Heart right ventricle (tissue), 16 donors: Measurements from ENCODE around the gene GARNL3. TPM values are rescaled to one million over a fixed set of nuclear protein-coding genes. Genes with fewer than 3 reads are reported as not detected.

Experiments used
- ATAC-seq, 8 donors: fragments of 200-7000 bp; cut with Tn5 transposase; one replicate each; pipeline ENCODE4 v1.9.1; 2020; ENCODE audit warnings: mild to moderate bottlenecking in 8 of 8, moderate library complexity in 8 of 8, moderate number of reproducible peaks in 1 of 8
- DNase-seq, 2 donors: peaks; one replicate each; pipeline ENCODE4 v3.0.0-alpha.2; 2020
- H3K27ac ChIP-seq, 10 donors: fragments of 200-600 bp; sonication (generic) in 2 of 10; one replicate each; pipeline versions ENCODE4 v1.5.0 to v1.8.0; 2020 to 2022; ENCODE audit warnings: mild to moderate bottlenecking in 3 of 10
- H3K27me3 ChIP-seq, 7 donors: fragments of 200-600 bp; one replicate each; pipeline ENCODE4 v1.8.0; 2021 to 2022; ENCODE audit warnings: mild to moderate bottlenecking in 2 of 7
- H3K36me3 ChIP-seq, 9 donors: fragments of 200-600 bp; sonication (generic) in 1 of 9; one replicate each; pipeline versions ENCODE4 v1.5.0 to v1.8.0; 2020 to 2022; ENCODE audit warnings: mild to moderate bottlenecking in 2 of 9
- H3K4me1 ChIP-seq, 9 donors: fragments of 200-600 bp; sonication (generic) in 1 of 9; one replicate each; pipeline versions ENCODE4 v1.5.0 to v1.8.0; 2020 to 2022; ENCODE audit warnings: mild to moderate bottlenecking in 4 of 9
- H3K4me3 ChIP-seq, 10 donors: fragments of 200-600 bp; sonication (generic) in 2 of 10; one replicate each; pipeline versions ENCODE4 v1.5.0 to v1.8.0; 2020 to 2022; ENCODE audit warnings: mild to moderate bottlenecking in 7 of 10, moderate library complexity in 2 of 10
- H3K9me3 ChIP-seq, 11 donors: fragments of 200-600 bp in 10 of 11; sonication (generic) in 2 of 11; one replicate each; pipeline versions ENCODE4 v1.5.0 to v1.8.0; 2013 to 2022; ENCODE audit warnings: mild to moderate bottlenecking in 2 of 11, control low read depth in 1 of 11, moderate library complexity in 1 of 11
- WGBS, 2 donors: extraction: QIAGEN DNeasy Blood & Tissue Kit; methylation state at CpG; one replicate each; pipeline ENCODE4 v1.1.7; 2013; ENCODE audit warnings: inconsistent platforms in 1 of 2; 5-methylcytosine and 5-hydroxymethylcytosine counted together
- intact Hi-C, 10 donors: fragments of 100-400 bp; cut with DNase I; formaldehyde crosslinking; loops; one replicate each; pipeline versions ENCODE4 v1.11.1 to v1.14.2; 2022
- polyA plus RNA-seq, 2 donors: library from polyadenylated mRNA; stranded (reverse); fragments of 200-250 nt; gene quantifications; one replicate each; pipeline ENCODE4 v1.2.3, GENCODE V29; 2013
- total RNA-seq, 10 donors: library from RNA; stranded (reverse); fragmentation: NEBNext Ultra II Directional in 3 of 10; extraction: Animal tissue kit (Norgen Biotek cat#: 25700) in 3 of 10; gene quantifications; one replicate each; pipeline versions ENCODE4 v1.2.1 to v1.2.4, GENCODE V29; 2021 to 2023
- TF ChIP-seq, protein P1 (sequence below), 9 donors: fragments of 200-600 bp; sonication (generic) in 2 of 9; IDR thresholded peaks; one replicate each; pipeline versions ENCODE4 v1.5.0 to v1.8.0; 2021 to 2022; ENCODE audit warnings: antibody characterized with exemption in 9 of 9, mild to moderate bottlenecking in 5 of 9, moderate library complexity in 1 of 9
- donor health status: Arrhythmogenic right ventricular cardiomyopathy.
- donor health status: ischemic (EF 13 %, LVEDD 7.1; RV severe dilation, severe dysfunction).
- donor health status: healthy with polysubstance abuse.
- donor health status: DM: no; HTN: yes; CAD: no.
- donor health status: DM: no; HTN: no; CAD: no.
- donor health status: ischemic (EF 25% LVEDD 6.9; RV normal size, moderate dysfunction).
- donor health status: ischemic (EF 25% LVEDD 5.7; RV mildly dilated, moderate dysfunction).
- donor health status: healthy.
- donor health status: DM: yes; HTN: yes; CAD: no.
- donor health status: Ischemic cardiomyopathy.
- donor health status: ischemic (EF 35%, LVEDD 5.7; RV mildly dilated, moderate dysfunction).
- donor health status: nonischemic (EF 11% LVEDD 7.7; RV severe dilation, severe dysfunction).
- donor health status: DM: yes; HTN: yes; CAD: no.
- donor health status: PGD.
- donor health status: ischemic (EF 29% LVEDD 5.4; RV normal size, mild dysfunction).
- donor health status: nonischemic (EF 23%, LVEDD 6.1; RV moderate dilation, normal function).

Gene GARNL3
- total and polyA plus RNA-seq, 12 donors = 3.3 to 53.1 (median 28.3) TPM

- no peaks in the 10 kb centered on the region for H3K9me3 ChIP-seq
- intact Hi-C loops = loop anchor here in 2 of 10 donors (5.0 to 10.0 kb wide), 2 partner anchors 36 to 147 kb away; partner anchors contain the start of gene SLC2A8 (in 1 of the 2)
- H3K4me3 ChIP-seq = no peak overlapping the region
- TF ChIP-seq, protein P1, sequence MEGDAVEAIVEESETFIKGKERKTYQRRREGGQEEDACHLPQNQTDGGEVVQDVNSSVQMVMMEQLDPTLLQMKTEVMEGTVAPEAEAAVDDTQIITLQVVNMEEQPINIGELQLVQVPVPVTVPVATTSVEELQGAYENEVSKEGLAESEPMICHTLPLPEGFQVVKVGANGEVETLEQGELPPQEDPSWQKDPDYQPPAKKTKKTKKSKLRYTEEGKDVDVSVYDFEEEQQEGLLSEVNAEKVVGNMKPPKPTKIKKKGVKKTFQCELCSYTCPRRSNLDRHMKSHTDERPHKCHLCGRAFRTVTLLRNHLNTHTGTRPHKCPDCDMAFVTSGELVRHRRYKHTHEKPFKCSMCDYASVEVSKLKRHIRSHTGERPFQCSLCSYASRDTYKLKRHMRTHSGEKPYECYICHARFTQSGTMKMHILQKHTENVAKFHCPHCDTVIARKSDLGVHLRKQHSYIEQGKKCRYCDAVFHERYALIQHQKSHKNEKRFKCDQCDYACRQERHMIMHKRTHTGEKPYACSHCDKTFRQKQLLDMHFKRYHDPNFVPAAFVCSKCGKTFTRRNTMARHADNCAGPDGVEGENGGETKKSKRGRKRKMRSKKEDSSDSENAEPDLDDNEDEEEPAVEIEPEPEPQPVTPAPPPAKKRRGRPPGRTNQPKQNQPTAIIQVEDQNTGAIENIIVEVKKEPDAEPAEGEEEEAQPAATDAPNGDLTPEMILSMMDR (IDR thresholded peaks at IDR 0.05) = no peak
- H3K27ac ChIP-seq = no peak overlapping the region
- peaks cover 0 to 16% (median 0%) of the 10 kb centered on the region in 9 donors for H3K4me1 ChIP-seq
- DNase-seq = no peak
- peaks cover 0 to 76% (median 6%) of the 10 kb centered on the region in 9 donors for H3K36me3 ChIP-seq
- WGBS, 2 donors = 70 to 75% methylated on average over 3 of the region's 3 CpGs
- H3K27me3 ChIP-seq = no peaks in the 10 kb centered on the region
- no peak for ATAC-seq
Observed at GRCh38 chr9:127361561-127361960, 97.0 kb downstream of the GARNL3 start.

- ATAC-seq (no peak), DNase-seq (no peak)
- no peaks in the 10 kb centered on the region for H3K9me3 ChIP-seq
- H3K27me3 ChIP-seq = no peaks in the 10 kb centered on the region
- TF ChIP-seq, protein P1 (IDR thresholded peaks at IDR 0.05) = no peak
- intact Hi-C loops = loop anchor here in 2 of 10 donors (5.0 to 10.0 kb wide), 2 partner anchors 34 to 148 kb away; partner anchors contain the start of gene SLC2A8 (in 1 of the 2)
- H3K4me3 ChIP-seq = no peak overlapping the region
- H3K36me3 ChIP-seq = peaks cover 0 to 67% (median 6%) of the 10 kb centered on the region in 9 donors
- 83 to 90% methylated on average over 7 of the region's 7 CpGs for WGBS, 2 donors
- H3K27ac ChIP-seq = no peak overlapping the region
- peaks cover 0 to 16% (median 0%) of the 10 kb centered on the region in 9 donors for H3K4me1 ChIP-seq
Observed at GRCh38 chr9:127362829-127363228, 98.3 kb downstream of the GARNL3 start.

GRCh38 chr9:127365461-127365860, 100.9 kb downstream of the GARNL3 start:
- intact Hi-C loops = loop anchor here in 1 of 10 donors (10.0 kb wide), 1 partner anchor 151 kb away; no protein-coding TSS in a partner anchor
- 93 to 97% methylated on average over 10 of the region's 10 CpGs for WGBS, 2 donors
- TF ChIP-seq, protein P1 (IDR thresholded peaks at IDR 0.05) = no peak
- Histone ChIP-seq H3K9me3 (no peaks in the 10 kb centered on the region), H3K27me3 (no peaks in the 10 kb centered on the region), H3K4me3 (no peak overlapping the region), H3K27ac (no peak overlapping the region), H3K36me3 (peaks cover 0 to 57% (median 6%) of the 10 kb centered on the region in 9 donors), H3K4me1 (peaks cover 0 to 30% (median 9%) of the 10 kb centered on the region in 9 donors)
- DNase-seq = no peak
- ATAC-seq = no peak

DNA sequence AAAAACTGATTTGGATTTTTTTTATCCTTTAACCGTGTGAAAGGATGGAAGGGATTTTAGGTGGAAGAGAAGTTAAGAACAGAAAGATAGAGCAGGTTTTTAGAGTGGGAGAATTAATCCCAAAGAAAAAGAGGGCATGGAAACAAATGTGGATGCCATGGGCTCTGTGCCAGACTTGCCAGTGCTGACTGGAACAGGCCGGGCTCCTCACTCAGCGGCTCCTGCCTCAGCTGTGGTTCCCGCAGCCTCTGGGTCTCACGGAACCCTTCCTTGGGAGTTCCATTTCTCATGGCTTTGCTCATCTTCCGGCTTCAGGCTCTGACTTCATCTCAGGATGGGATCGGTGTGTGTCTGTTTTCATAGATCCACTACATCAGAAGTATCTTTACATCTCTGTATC, 102.0 kb downstream of the GARNL3 start:
- no peak for ATAC-seq
- 84 to 92% methylated on average over 7 of the region's 7 CpGs for WGBS, 2 donors

More for the DNA sequence above, 102.0 kb downstream of the GARNL3 start:
- no peak overlapping the region for H3K4me3 ChIP-seq
- H3K36me3 ChIP-seq = peaks cover 0 to 48% (median 6%) of the 10 kb centered on the region in 9 donors
- DNase-seq = no peak
- H3K9me3 ChIP-seq = no peaks in the 10 kb centered on the region
- H3K27ac ChIP-seq = no peak overlapping the region
- H3K27me3 ChIP-seq = no peaks in the 10 kb centered on the region
- intact Hi-C loops = loop anchor here in 1 of 10 donors (10.0 kb wide), 1 partner anchor 152 kb away; no protein-coding TSS in a partner anchor
- H3K4me1 ChIP-seq = peaks cover 0 to 24% (median 11%) of the 10 kb centered on the region in 9 donors
- TF ChIP-seq, protein P1 (IDR thresholded peaks at IDR 0.05) = no peak
